GM13977 (cell line): ENCODE data around the gene XPNPEP1.

Experiments
- DNase-seq: peaks from one replicate; pipeline ENCODE4 v3.0.0; 2012; ENCODE audit warnings: low spot score
- CTCF ChIP-seq: IDR thresholded peaks from 2 replicates; pipeline ENCODE4 v1.5.1; 2012; ENCODE audit warnings: mild to moderate bottlenecking, control low read depth; ENCODE audit not compliant: insufficient read depth; ENCODE audit errors: extremely low read depth, missing control alignments
- in situ Hi-C: fragments of 300-500 bp; cut with MboI; formaldehyde crosslinking; loops from one replicate; pipeline ENCODE4 v1.12.0; 2022; ENCODE audit warnings: low sequenced_read_pairs, low pct_unique_long_range_greater_than_20kb, mixed read lengths, inconsistent platforms; ENCODE audit not compliant: unreplicated experiment

XPNPEP1 gene

GRCh38 chr10:109882251-109883057, 40.9 kb downstream of the XPNPEP1 start:
- TF ChIP-seq CTCF = no peak
- in situ Hi-C loops = loop anchor here (10.0 kb wide), 1 partner anchor 252 kb away; no protein-coding TSS in a partner anchor
- no peak for DNase-seq

GRCh38 chr10:109881769-109882057, 41.6 kb downstream of the XPNPEP1 start:
- no peak for DNase-seq
- TF ChIP-seq CTCF = no peak
- in situ Hi-C loops = loop anchor here (10.0 kb wide), 1 partner anchor 253 kb away; no protein-coding TSS in a partner anchor

GRCh38 chr10:109880886-109881768, 42.2 kb downstream of the XPNPEP1 start:
- peak; percentile 32 for DNase-seq
- TF ChIP-seq CTCF = no peak
- in situ Hi-C loops = loop anchor here (10.0 kb wide), 1 partner anchor 254 kb away; no protein-coding TSS in a partner anchor

DNA sequence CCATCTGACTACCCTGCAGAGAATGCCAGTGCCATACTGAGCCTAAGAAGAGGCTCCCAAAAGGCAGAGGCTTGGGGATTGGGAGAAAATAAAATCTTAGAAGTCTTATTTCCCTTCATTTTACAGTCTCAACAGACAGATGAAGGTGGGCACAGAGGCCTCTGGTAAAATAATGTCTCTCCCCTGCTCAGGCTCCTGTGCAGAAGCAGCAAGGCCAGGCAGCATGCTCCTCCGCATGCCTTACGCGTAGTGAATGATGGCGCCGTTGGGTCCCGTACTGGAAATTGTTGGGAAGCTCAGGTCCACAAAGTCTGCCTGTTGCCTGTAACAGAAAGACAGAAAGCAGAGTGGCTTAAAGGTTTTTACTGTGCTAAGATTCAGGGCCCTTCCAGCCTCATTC, 45.8 kb downstream of the XPNPEP1 start:
- DNase-seq = no peak
- TF ChIP-seq CTCF = no peak
- in situ Hi-C loops = no loop called here

GRCh38 chr10:109875828-109876821, 47.2 kb downstream of the XPNPEP1 start:
- TF ChIP-seq CTCF = no peak
- in situ Hi-C loops = no loop called here
- no peak for DNase-seq

DNA sequence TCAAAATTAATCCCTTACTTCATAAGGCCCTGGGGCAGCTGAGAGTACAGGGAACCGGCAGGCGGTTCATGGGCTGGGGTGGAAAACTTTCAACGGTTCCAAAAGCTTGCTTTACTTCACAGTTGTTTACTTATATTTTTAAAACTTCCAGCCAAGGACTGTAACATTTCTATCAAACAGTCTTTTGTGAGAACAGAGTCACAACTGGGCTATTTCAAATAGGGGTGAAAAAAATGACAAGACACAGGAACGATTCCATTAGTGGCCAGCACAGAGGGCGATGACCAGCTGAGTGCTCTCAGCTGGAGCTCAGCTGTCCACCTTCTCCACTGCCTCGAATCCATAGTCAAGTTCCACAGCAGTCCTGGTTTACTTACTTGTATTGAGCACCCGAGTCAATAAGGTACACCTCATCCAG, 48.2 kb downstream of the XPNPEP1 start:
- in situ Hi-C loops = no loop called here
- DNase-seq = no peak
- no peak for TF ChIP-seq CTCF
